H1 (cell line): ENCODE results near the gene EPHB3. TPM values are rescaled to one million over a fixed set of nuclear protein-coding genes. Genes with fewer than 3 reads are reported as not detected.
A peak's percentile ranks its signal among the peaks of the same experiment; 100 is the strongest.

ENCODE experiments used
- CTCF ChIA-PET: fragments of 300-600 bp; sonication (Branson Sonifier 250); formaldehyde crosslinking; loops from one replicate; lab custom pipeline; 2021; ENCODE audit not compliant: partially characterized antibody; lab: Charles Lee
- POLR2A ChIA-PET: fragments of 300-600 bp; sonication (Branson Sonifier 250); formaldehyde crosslinking; loops from one replicate; lab custom pipeline; 2021; ENCODE audit warnings: inconsistent platforms; ENCODE audit not compliant: partially characterized antibody; lab: Charles Lee
- DNase-seq, 2 experiments: peaks; one replicate each; pipeline versions ENCODE4 v3.0.0 to v3.0.0-alpha.2; 2010 to 2022; ENCODE audit warnings: low spot score in 2 of 2, low read depth in 1 of 2, mixed read lengths in 1 of 2
- FAIRE-seq: peaks from 2 replicates; lab custom pipeline; 2011; peaks lifted over from hg19 to GRCh38; lab: Jason Lieb, UNC
- H2AFZ ChIP-seq: 2 replicates; pipeline ENCODE4 v1.8.1; 2012; ENCODE audit warnings: low read length, inconsistent platforms
- H2AK5ac ChIP-seq: 2 replicates; pipeline ENCODE4 v1.6.1; 2013; ENCODE audit warnings: low read depth, low read length
- H2BK120ac ChIP-seq: replicated peaks from 2 replicates; pipeline ENCODE3; 2013; ENCODE audit warnings: low read depth, low read length, inconsistent platforms
- H2BK12ac ChIP-seq: 2 replicates; pipeline ENCODE4 v1.6.1; 2013; ENCODE audit warnings: low read depth, low read length
- H2BK15ac ChIP-seq: 2 replicates; pipeline ENCODE4 v1.6.1; 2013; ENCODE audit warnings: low read length
- H2BK20ac ChIP-seq: 2 replicates; pipeline ENCODE4 v1.6.1; 2013; ENCODE audit warnings: low read length
- H2BK5ac ChIP-seq: 2 replicates; pipeline ENCODE4 v1.6.1; 2013; ENCODE audit warnings: low read depth, low read length
- H3K14ac ChIP-seq: 2 replicates; pipeline ENCODE4 v1.6.1; 2013; ENCODE audit warnings: inconsistent platforms; ENCODE audit not compliant: insufficient read length
- H3K18ac ChIP-seq: 2 replicates; pipeline ENCODE4 v1.6.1; 2013; ENCODE audit warnings: low read length; ENCODE audit errors: extremely low read depth
- H3K23ac ChIP-seq: 2 replicates; pipeline ENCODE4 v1.6.1; 2013; ENCODE audit warnings: inconsistent platforms; ENCODE audit not compliant: insufficient read length
- H3K23me2 ChIP-seq: 2 replicates; pipeline ENCODE4 v1.6.1; 2013; ENCODE audit warnings: low read depth, low read length
- H3K27ac ChIP-seq: 2 replicates; pipeline ENCODE4 v1.6.1; 2011; ENCODE audit warnings: low read depth, low read length, inconsistent platforms
- H3K27me3 ChIP-seq, 4 experiments: replicated peaks in 1 of 4; 1 replicate in 1 of 4; 2 replicates in 3 of 4; pipeline versions ENCODE4 v1.6.1 to v1.8.1; 2011 to 2013; ENCODE audit warnings: low read length in 3 of 4, mild to moderate bottlenecking in 3 of 4, inconsistent platforms in 2 of 4, mixed read lengths in 2 of 4, moderate library complexity in 1 of 4; ENCODE audit not compliant: control insufficient read depth in 3 of 4, insufficient read depth in 3 of 4; ENCODE audit errors: extremely low read depth in 1 of 4
- H3K36me3 ChIP-seq, 4 experiments: 2 replicates each; pipeline versions ENCODE4 v1.6.1 to v1.8.1; 2011 to 2013; ENCODE audit warnings: mild to moderate bottlenecking in 4 of 4, low read length in 3 of 4, moderate library complexity in 2 of 4, control low read depth in 1 of 4, inconsistent platforms in 1 of 4; ENCODE audit not compliant: insufficient read depth in 4 of 4, control insufficient read depth in 2 of 4
- H3K4ac ChIP-seq: replicated peaks from 2 replicates; pipeline ENCODE3; 2013; ENCODE audit warnings: low read length, low read depth, mixed read lengths, inconsistent platforms; ENCODE audit not compliant: insufficient read length
- H3K4me1 ChIP-seq, 4 experiments: replicated peaks in 1 of 4; 1 replicate in 1 of 4; 2 replicates in 3 of 4; pipeline versions ENCODE4 v1.6.1 to v1.8.1; 2011 to 2013; ENCODE audit warnings: low read length in 3 of 4, inconsistent platforms in 2 of 4, mixed read lengths in 1 of 4; ENCODE audit not compliant: insufficient read depth in 4 of 4, control insufficient read depth in 3 of 4
- H3K4me2 ChIP-seq, 2 experiments: 2 replicates each; pipeline versions ENCODE4 v1.6.1 to v1.8.1; 2011 to 2013; ENCODE audit warnings: low read depth in 2 of 2, low read length in 2 of 2, control low read depth in 1 of 2, inconsistent platforms in 1 of 2, mild to moderate bottlenecking in 1 of 2; ENCODE audit not compliant: insufficient read depth in 1 of 2
- H3K4me3 ChIP-seq, 4 experiments: fragments of 200-600, 300-600 bp in 1 of 4; sonication (generic), shearing (Covaris generic), sonication (Bioruptor Twin) in 1 of 4; 2 replicates each; pipeline versions ENCODE4 v1.5.1 to v1.8.1; 2011 to 2016; ENCODE audit warnings: low read length in 4 of 4, low read depth in 3 of 4, control low read depth in 2 of 4, inconsistent platforms in 2 of 4, mild to moderate bottlenecking in 2 of 4, mixed read lengths in 1 of 4, moderate library complexity in 1 of 4; ENCODE audit not compliant: insufficient read depth in 2 of 4; ENCODE audit errors: extremely low read depth in 1 of 4
- H3K56ac ChIP-seq: replicated peaks from 2 replicates; pipeline ENCODE3; 2013; ENCODE audit warnings: low read depth, mild to moderate bottlenecking, mixed read lengths, low read length, inconsistent platforms; ENCODE audit not compliant: insufficient read length
- H3K79me1 ChIP-seq: 2 replicates; pipeline ENCODE4 v1.6.1; 2013; ENCODE audit warnings: low read depth, low read length, control low read depth
- H3K79me2 ChIP-seq, 2 experiments: 2 replicates each; pipeline versions ENCODE4 v1.6.1 to v1.8.1; 2012 to 2013; ENCODE audit warnings: low read length in 2 of 2, mild to moderate bottlenecking in 2 of 2, inconsistent platforms in 1 of 2; ENCODE audit not compliant: insufficient read depth in 2 of 2, control insufficient read depth in 1 of 2
- H3K9ac ChIP-seq, 4 experiments: replicated peaks in 1 of 4; 1 replicate in 1 of 4; 2 replicates in 3 of 4; pipeline versions ENCODE4 v1.6.1 to v1.8.1; 2011 to 2013; ENCODE audit warnings: low read depth in 3 of 4, low read length in 3 of 4, control low read depth in 2 of 4, mild to moderate bottlenecking in 2 of 4, moderate library complexity in 2 of 4, inconsistent platforms in 1 of 4; ENCODE audit errors: extremely low read depth in 1 of 4
- H3K9me3 ChIP-seq, 2 experiments: 2 replicates each; pipeline versions ENCODE4 v1.6.1 to v1.8.1; 2012 to 2013; ENCODE audit warnings: mild to moderate bottlenecking in 2 of 2, moderate library complexity in 2 of 2, control low read depth in 1 of 2, inconsistent platforms in 1 of 2, low read depth in 1 of 2, low read length in 1 of 2, mixed read lengths in 1 of 2; ENCODE audit not compliant: insufficient read depth in 2 of 2
- H4K20me1 ChIP-seq, 2 experiments: replicated peaks in 1 of 2; 2 replicates each; pipeline versions ENCODE3 to v1.8.1; 2011 to 2013; ENCODE audit warnings: inconsistent platforms in 2 of 2, low read length in 2 of 2, mild to moderate bottlenecking in 1 of 2; ENCODE audit not compliant: insufficient read depth in 2 of 2, control insufficient read depth in 1 of 2
- H4K5ac ChIP-seq: 2 replicates; pipeline ENCODE4 v1.6.1; 2013; ENCODE audit warnings: low read length, low read depth, mixed read lengths, inconsistent platforms; ENCODE audit not compliant: insufficient read length
- H4K8ac ChIP-seq: 2 replicates; pipeline ENCODE4 v1.8.0; 2013; ENCODE audit warnings: mild to moderate bottlenecking, moderate library complexity, low read length, inconsistent platforms; ENCODE audit not compliant: insufficient read depth; ENCODE audit errors: extremely low read depth
- H4K91ac ChIP-seq: replicated peaks from 2 replicates; pipeline ENCODE3; 2013; ENCODE audit warnings: low read length, mixed read lengths, inconsistent platforms; ENCODE audit not compliant: insufficient read length
- EZH2 ChIP-seq: fragments of 200-600 bp; sonication (generic); IDR thresholded peaks from 2 replicates; pipeline ENCODE4 v1.7.1; 2012; ENCODE audit warnings: low read depth, mild to moderate bottlenecking, moderate library complexity, low read length, inconsistent platforms; ENCODE audit not compliant: severe bottlenecking
- MAX ChIP-seq: IDR thresholded peaks from 2 replicates; pipeline ENCODE4 v1.6.1; 2012; ENCODE audit warnings: inconsistent platforms
- RAD21 ChIP-seq, 2 experiments: IDR thresholded peaks in 1 of 2; conservative IDR thresholded peaks in 1 of 2; 2 replicates each; pipeline ENCODE4 v1.6.1; 2011; ENCODE audit warnings: low read depth in 2 of 2, low read length in 2 of 2, improper control_type of control experiment in 1 of 2, inconsistent platforms in 1 of 2, mild to moderate bottlenecking in 1 of 2, moderate library complexity in 1 of 2
- RNF2 ChIP-seq: fragments of 200-900, 300-1000 bp; sonication (generic); IDR thresholded peaks from 2 replicates; pipeline ENCODE4 v1.7.1; 2016; ENCODE audit warnings: borderline replicate concordance, low read depth, mild to moderate bottlenecking, antibody characterized with exemption, low read length; ENCODE audit not compliant: poor library complexity, severe bottlenecking; ENCODE audit errors: missing control alignments
- SIRT6 ChIP-seq: IDR thresholded peaks from one replicate; pipeline ENCODE4 v1.7.1; 2012; ENCODE audit warnings: low read length, inconsistent platforms
- WGBS, 2 experiments: shearing (Covaris generic) in 1 of 2; methylation state at CpG; one replicate each; pipeline versions ENCODE4 v1.1.6 to v1.1.7; 2013 to 2015; ENCODE audit warnings: low lambda C conversion rate in 2 of 2, mixed read lengths in 2 of 2, inconsistent platforms in 1 of 2, low coverage in 1 of 2, missing lambda C conversion rate in 1 of 2; ENCODE audit not compliant: insufficient replicate concordance in 2 of 2, insufficient coverage in 1 of 2, insufficient read length in 1 of 2; ENCODE audit errors: extremely low coverage in 1 of 2, missing lambda C conversion rate in 1 of 2; 5-methylcytosine and 5-hydroxymethylcytosine counted together
- polyA plus RNA-seq, 7 experiments: library from polyadenylated mRNA; depleted of rRNA in 3 of 7; stranded (reverse) in 5 of 7; unstranded in 2 of 7; fragments of >200 nt in 5 of 7; fragments of 200-250 nt in 2 of 7; gene quantifications; 1 replicate in 5 of 7; 2 replicates in 1 of 7; 4 replicates in 1 of 7; pipeline versions ENCODE4 v1.2.1 to v1.2.3, GENCODE V29; 2011 to 2013; ENCODE audit warnings: missing spikeins in 2 of 7, mixed read lengths in 2 of 7
- total RNA-seq: library from RNA; stranded (reverse); fragmentation: NEBNext Ultra II Directional; extraction: Animal tissue kit (Norgen Biotek cat#: 25700); gene quantifications from 2 replicates; pipeline ENCODE4 v1.2.1, GENCODE V29; 2021

EPHB3 gene
- total and polyA plus RNA-seq, 2 of the 8 experiments (the other 6 are each of a cell fraction or from before 2014, with no cell fraction given): 0.41 to 0.91 TPM

- Histone ChIP-seq H3K4me1 (peaks cover 0 to 24% (median 11%) of the 10 kb centered on the region in 4 experiments; a peak in 6 of 7 replicates), H4K5ac (no peak overlapping the region), H3K27me3 (peaks cover 0 to 2% (median 0%) of the 10 kb centered on the region in 4 experiments; a peak in 1 of 7 replicates), H3K79me2 (no peaks in the 10 kb centered on the region), H4K20me1 (no peaks in the 10 kb centered on the region), H3K79me1 (no peaks in the 10 kb centered on the region), H3K27ac (no peak overlapping the region), H3K4me3 (no peak overlapping the region), H4K91ac (no peak overlapping the region), H3K14ac (no peak overlapping the region), H3K23me2 (no peaks in the 10 kb centered on the region; the same call in 1 of the 2 replicates), H2BK12ac (0 out of 2 replicates have a peak overlapping the region, but pooled peaks have one; percentile 63), H3K9ac (peak overlapping the region in 2 of 4 experiments; percentile 42 to 43; a peak in 4 of 7 replicates), H2BK20ac (peak overlapping the region; percentile 43; the same call in 1 of the 2 replicates), H2BK5ac (0 out of 2 replicates have a peak overlapping the region, but pooled peaks have one; percentile 44), H3K18ac (no peak overlapping the region; the same call in 1 of the 2 replicates), H3K23ac (no peak overlapping the region), H2BK120ac (no peak overlapping the region), H2AK5ac (no peak overlapping the region), H3K4me2 (peak overlapping the region in 1 of 2 experiments; percentile 6; a peak in 1 of 4 replicates), H3K9me3 (no peaks in the 10 kb centered on the region), H3K4ac (no peak overlapping the region), H3K36me3 (no peaks in the 10 kb centered on the region), H3K56ac (no peak overlapping the region), H2AFZ (0 out of 2 replicates have a peak overlapping the region, but pooled peaks have one; percentile 36), H4K8ac (peak overlapping the region; percentile 46; the same call in 1 of the 2 replicates), H2BK15ac (peak overlapping the region; percentile 53; the same call in 1 of the 2 replicates)
- 65% methylated on average over 23 of the region's 23 CpGs; no CpG with 5 or more reads in 1 of the 2 experiments for WGBS, 2 experiments
- TF ChIP-seq MAX (peak; percentile 7; the same call in 1 of the 2 replicates), EZH2 (no peak), RNF2 (no peak), RAD21 (IDR thresholded peaks at IDR 0.05 in 1 of 2, conservative IDR thresholded peaks at IDR 0.05 in 1 of 2; ENCODE audit: low read depth in 2 of 2, low read length in 2 of 2) (peak; percentile 9 to 11; a peak in 1 of 4 replicates), SIRT6 (no peak)
- DNase-seq (peak; percentile 17 to 63), FAIRE-seq (no peak)
- CTCF ChIA-PET: interaction anchor here (0.6 to 2.8 kb wide), 14 partner anchors 25 to 211 kb away, joined by 3 to 12 read pairs (median 4); partner anchors contain the start of gene EPHB3
- POLR2A ChIA-PET: interaction anchor here (1.5 kb wide), 1 partner anchor 144 kb away, joined by 3 read pairs; no protein-coding TSS in a partner anchor
Measured at GRCh38 chr3:184629555-184630160, 68.1 kb downstream of the EPHB3 start.
